Activated naive CD4-positive, alpha-beta T cell treated with anti-CD3 and anti-CD28 coated beads, Interleukin-2, amount 50 U/mL, for 16 hours (primary cell): ENCODE measurements around the gene TASOR2.

Source experiments
- DNase-seq: peaks from one replicate; pipeline ENCODE4 v3.0.0-alpha.2; 2020

Gene TASOR2

GRCh38 chr10:5656737-5657579 is 27.7 kb upstream of the TASOR2 start:
- DNase-seq = no peak

GRCh38 chr10:5658871-5659618 is 25.6 kb upstream of the TASOR2 start:
- DNase-seq = no peak

GRCh38 chr10:5659702-5660528 is 24.7 kb upstream of the TASOR2 start:
- DNase-seq = no peak

GRCh38 chr10:5661043-5661442 is 23.6 kb upstream of the TASOR2 start:
- no peak for DNase-seq

- no peak for DNase-seq
Measured at GRCh38 chr10:5662708-5663579, 21.7 kb upstream of the TASOR2 start.

- DNase-seq = no peak
Measured at GRCh38 chr10:5663692-5664427, 20.8 kb upstream of the TASOR2 start.

GRCh38 chr10:5665373-5666007 is 19.1 kb upstream of the TASOR2 start:
- no peak for DNase-seq

- DNase-seq = peak; percentile 45
Measured at GRCh38 chr10:5666008-5666840, 18.4 kb upstream of the TASOR2 start, which contains the start of gene ASB13. Gene ASB13 (minus strand): TSS chr10:5666595. CDS start chr10:5666551, 44 bp downstream.

- no peak for DNase-seq
Measured at GRCh38 chr10:5666841-5667630, 17.6 kb upstream of the TASOR2 start.

- no peak for DNase-seq
Measured at GRCh38 chr10:5668429-5668828, 16.2 kb upstream of the TASOR2 start.

GRCh38 chr10:5669604-5670003 is 15.0 kb upstream of the TASOR2 start:
- DNase-seq = no peak

GRCh38 chr10:5670662-5671375 is 13.8 kb upstream of the TASOR2 start:
- no peak for DNase-seq

GRCh38 chr10:5678397-5679036 is 6.1 kb upstream of the TASOR2 start:
- DNase-seq = no peak

GRCh38 chr10:5679037-5679435 is 5.6 kb upstream of the TASOR2 start:
- no peak for DNase-seq

GRCh38 chr10:5679606-5680005 is 5.0 kb upstream of the TASOR2 start:
- DNase-seq = no peak

- no peak for DNase-seq
Measured at GRCh38 chr10:5681930-5682329, 2.7 kb upstream of the TASOR2 start.

- DNase-seq = no peak
Measured at GRCh38 chr10:5683065-5683464, 1.6 kb upstream of the TASOR2 start.
